Kidney epithelial cell (primary cell): ENCODE results near the gene CADPS. TPM values are rescaled to one million over a fixed set of nuclear protein-coding genes. Genes with fewer than 3 reads are reported as not detected.

ENCODE experiments used
- DNase-seq: peaks from one replicate; pipeline ENCODE4 v3.0.0-alpha.2; 2010; ENCODE audit warnings: low read depth
- H3K27me3 ChIP-seq: 2 replicates; pipeline ENCODE4 v1.6.0; 2011; ENCODE audit warnings: low read length; ENCODE audit not compliant: control insufficient read depth, insufficient read depth
- H3K36me3 ChIP-seq: 2 replicates; pipeline ENCODE4 v1.5.1; 2011; ENCODE audit warnings: low read length; ENCODE audit not compliant: control insufficient read depth, insufficient read depth
- H3K4me3 ChIP-seq: 2 replicates; pipeline ENCODE4 v1.5.1; 2011; ENCODE audit warnings: low read depth, mild to moderate bottlenecking, control low read depth, low read length
- CTCF ChIP-seq: IDR thresholded peaks from 2 replicates; pipeline ENCODE4 v1.5.1; 2011; ENCODE audit warnings: mild to moderate bottlenecking, moderate library complexity, low read length, control low read depth, inconsistent platforms; ENCODE audit not compliant: insufficient read depth, poor library complexity, severe bottlenecking
- total RNA-seq: library from RNA; depleted of rRNA; stranded (reverse); fragments of >200 nt; gene quantifications from 2 replicates; pipeline ENCODE4 v1.2.3, GENCODE V29; 2015

CADPS gene
- total RNA-seq, 1 donor from 2014 or later = 0.08 TPM

- no peaks in the 10 kb centered on the region for H3K27me3 ChIP-seq
- DNase-seq = no peak
- H3K36me3 ChIP-seq = no peaks in the 10 kb centered on the region
- TF ChIP-seq CTCF = no peak
- no peak overlapping the region for H3K4me3 ChIP-seq
Measured at GRCh38 chr3:62818347-62818746, 56.9 kb downstream of the CADPS start.

- no peak for DNase-seq
- Histone ChIP-seq H3K4me3 (no peak overlapping the region), H3K36me3 (no peaks in the 10 kb centered on the region), H3K27me3 (no peaks in the 10 kb centered on the region)
- TF ChIP-seq CTCF = no peak
Measured at GRCh38 chr3:62817678-62818077, 57.5 kb downstream of the CADPS start.

GRCh38 chr3:62815981-62816380 is 59.2 kb downstream of the CADPS start:
- no peak for DNase-seq
- TF ChIP-seq CTCF = no peak
- no peaks in the 10 kb centered on the region for H3K36me3 ChIP-seq
- no peaks in the 10 kb centered on the region for H3K27me3 ChIP-seq
- H3K4me3 ChIP-seq = no peak overlapping the region

- H3K27me3 ChIP-seq = no peaks in the 10 kb centered on the region
- TF ChIP-seq CTCF = no peak
Measured at GRCh38 chr3:62812631-62813030, 62.6 kb downstream of the CADPS start.

GRCh38 chr3:62811119-62811518 is 64.1 kb downstream of the CADPS start:
- Histone ChIP-seq H3K36me3 (no peaks in the 10 kb centered on the region), H3K27me3 (no peaks in the 10 kb centered on the region), H3K4me3 (no peak overlapping the region)
- no peak for DNase-seq
- TF ChIP-seq CTCF = no peak

More at GRCh38 chr3:62812631-62813030, 62.6 kb downstream of the CADPS start:
- DNase-seq = no peak
- no peaks in the 10 kb centered on the region for H3K36me3 ChIP-seq
- no peak overlapping the region for H3K4me3 ChIP-seq

- no peak for DNase-seq
- TF ChIP-seq CTCF = no peak
- no peaks in the 10 kb centered on the region for H3K36me3 ChIP-seq
- H3K27me3 ChIP-seq = no peaks in the 10 kb centered on the region
- H3K4me3 ChIP-seq = no peak overlapping the region
Measured at GRCh38 chr3:62809369-62809768, 65.8 kb downstream of the CADPS start.
